Heart left ventricle (tissue), 13 donors: ENCODE results near the gene DCDC2C.

ENCODE experiments used
- CTCF ChIP-seq, 12 donors: fragments of 200-600 bp; sonication (generic) in 4 of 12; IDR thresholded peaks; one replicate each; pipeline versions ENCODE4 v1.5.0 to v1.8.0; 2018 to 2022; ENCODE audit warnings: antibody characterized with exemption in 12 of 12, mild to moderate bottlenecking in 5 of 12
- POLR2A ChIP-seq, 2 donors: fragments of 450-650 bp; IDR thresholded peaks; one replicate each; pipeline ENCODE4 v1.6.1; 2017; ENCODE audit warnings: antibody characterized with exemption in 2 of 2, mild to moderate bottlenecking in 2 of 2, moderate library complexity in 2 of 2
- donor health status: ischemic (EF 13 %, LVEDD 7.1; RV severe dilation, severe dysfunction).
- donor health status: DM: no; HTN: yes; CAD: no.
- donor health status: DM: no; HTN: no; CAD: no.
- donor health status: ischemic (EF 25% LVEDD 6.9; RV normal size, moderate dysfunction).
- donor health status: ischemic (EF 25% LVEDD 5.7; RV mildly dilated, moderate dysfunction).
- donor health status: ischemic (EF 35%, LVEDD 5.7; RV mildly dilated, moderate dysfunction).
- donor health status: nonischemic (EF 11% LVEDD 7.7; RV severe dilation, severe dysfunction).
- donor health status: DM: yes; HTN: yes; CAD: no.
- donor health status: PGD.
- donor health status: ischemic (EF 29% LVEDD 5.4; RV normal size, mild dysfunction).
- donor health status: nonischemic (EF 23%, LVEDD 6.1; RV moderate dilation, normal function).

- no peak for TF ChIP-seq POLR2A (IDR thresholded peaks at IDR 0.05)
- no peak for TF ChIP-seq CTCF (IDR thresholded peaks at IDR 0.05)
Measured at GRCh38 chr2:3779496-3780049, 76.2 kb downstream of the DCDC2C start.
